GM18873 (cell line): ENCODE measurements around the gene MICU1.
"Not testable (repeated sequence)": the region's sequence is repeated elsewhere in the genome, so short reads cannot be mapped to it uniquely, and the experiment has no call there.

Experiments used
- ATAC-seq: cut with Tn5 transposase; IDR thresholded peaks from one replicate; pipeline ENCODE4 v1.9.1; 2021; ENCODE audit warnings: mild to moderate bottlenecking, moderate library complexity, moderate number of reproducible peaks; ENCODE audit not compliant: unreplicated experiment, low FRiP score

MICU1 gene

DNA sequence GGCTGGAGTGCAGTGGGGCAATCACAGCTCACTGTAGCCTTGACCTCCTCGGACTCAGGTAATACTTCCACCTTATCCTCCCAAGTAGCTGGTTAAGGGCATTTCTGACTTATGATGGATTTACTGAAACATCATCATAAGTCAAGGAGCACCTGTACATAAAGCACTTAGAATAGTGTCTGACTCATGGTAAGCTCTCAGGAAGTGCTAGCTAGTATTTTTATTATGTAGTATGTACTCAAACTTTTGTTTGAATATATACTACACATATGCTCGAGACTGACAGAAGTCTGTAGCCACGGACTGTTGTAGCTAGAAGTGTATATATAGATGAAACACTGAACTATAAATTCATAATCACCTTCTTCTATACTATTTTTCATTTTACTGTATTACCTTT is 163.6 kb downstream of the MICU1 start:
- no peak for ATAC-seq

DNA sequence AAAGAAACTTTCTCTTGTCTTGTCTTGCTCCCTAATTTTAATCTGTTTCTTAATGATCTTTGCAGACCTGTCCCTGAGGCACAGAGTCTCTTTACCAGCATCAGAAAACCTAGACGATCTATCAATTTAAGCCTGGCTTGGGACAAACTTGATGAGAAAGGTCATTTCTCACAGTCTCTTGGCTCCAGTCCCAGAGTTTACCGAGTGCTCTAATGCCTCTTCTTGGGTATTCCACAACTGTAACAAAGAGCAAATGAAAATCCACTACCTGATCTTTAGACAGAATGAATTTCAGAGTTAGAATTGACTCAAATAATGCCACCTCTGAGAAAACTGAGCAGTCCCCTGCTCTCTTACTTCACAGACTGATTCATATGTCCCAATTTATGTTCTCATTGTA is 164.8 kb downstream of the MICU1 start:
- ATAC-seq: no peak

DNA sequence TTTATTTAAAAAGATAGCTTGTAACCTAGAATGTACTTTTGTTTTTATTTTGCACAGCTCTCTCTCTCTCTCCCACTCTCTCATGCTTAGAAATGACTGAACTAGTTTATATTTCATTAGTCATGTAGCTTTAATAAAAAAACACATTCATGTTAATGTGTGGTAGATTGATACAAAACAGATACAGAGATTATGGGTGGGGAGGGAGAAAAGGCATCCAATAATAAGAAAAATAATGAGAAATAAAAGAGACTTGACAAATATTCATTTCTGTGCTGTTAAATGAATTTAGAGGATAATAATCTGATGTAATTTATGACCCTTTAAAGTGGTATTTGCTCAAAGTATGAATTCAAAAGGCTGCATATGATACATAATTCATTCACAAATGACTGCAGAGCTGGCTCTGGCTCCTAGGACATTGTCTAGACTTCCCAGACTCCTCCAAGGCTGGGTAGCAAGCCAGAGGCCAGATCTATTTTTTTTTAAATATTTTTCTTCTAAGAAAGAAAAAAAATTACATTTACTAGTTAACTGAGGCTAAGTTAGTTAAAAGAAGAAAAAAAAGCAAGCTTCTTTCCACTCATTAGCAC is 165.5 kb downstream of the MICU1 start:
- ATAC-seq: no peak

DNA sequence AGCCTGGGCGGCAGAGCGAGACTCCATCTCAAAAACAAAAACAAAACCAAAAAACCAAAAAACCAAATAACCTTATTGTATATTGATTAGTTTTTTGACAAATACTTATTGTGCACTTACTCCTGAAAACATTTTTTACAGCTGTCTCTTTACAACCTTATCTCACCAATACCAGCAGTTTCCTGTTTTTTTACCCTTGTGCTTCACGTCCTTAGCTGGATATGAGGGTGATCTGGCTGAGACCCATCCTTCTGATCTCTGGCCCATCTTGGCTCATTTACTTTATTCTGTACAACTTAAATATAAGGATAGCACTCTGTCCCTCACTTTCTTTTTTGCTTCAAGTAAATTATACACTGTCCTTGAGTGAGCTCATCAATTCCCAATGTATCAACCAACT is 166.6 kb downstream of the MICU1 start:
- no peak for ATAC-seq

DNA sequence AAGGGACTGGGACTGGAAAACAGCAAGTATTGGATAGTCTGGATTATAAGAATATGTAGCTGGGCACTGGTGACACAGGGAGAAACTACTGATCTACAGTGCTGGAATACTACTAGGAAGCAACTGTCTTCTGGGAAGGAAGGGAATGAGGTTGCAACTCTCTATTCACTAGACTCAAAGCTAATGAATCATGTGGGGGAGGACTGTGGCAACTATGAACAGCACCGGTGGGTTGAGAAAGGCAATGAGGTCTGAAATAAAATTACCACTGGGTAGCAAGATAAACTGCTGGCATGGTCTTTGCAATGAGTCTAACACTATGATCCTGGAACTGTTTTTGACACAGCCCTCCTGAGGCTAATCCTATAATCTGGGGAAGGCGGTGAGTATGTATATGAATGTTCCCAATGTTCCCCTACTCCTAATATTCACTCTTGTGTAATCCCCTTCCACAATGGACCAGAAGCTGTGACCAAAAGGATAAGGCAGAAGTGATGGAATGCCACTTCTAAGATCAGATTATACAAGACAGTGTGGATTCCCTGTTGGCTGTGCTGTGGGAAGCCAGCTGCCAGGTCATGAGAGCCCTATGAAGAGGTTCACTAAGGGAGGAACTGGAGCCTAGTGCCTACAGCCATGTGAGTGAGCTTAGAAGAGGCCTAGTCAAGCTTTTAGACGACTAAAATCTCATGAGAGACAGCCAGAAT is 169.8 kb downstream of the MICU1 start:
- ATAC-seq: no peak

DNA sequence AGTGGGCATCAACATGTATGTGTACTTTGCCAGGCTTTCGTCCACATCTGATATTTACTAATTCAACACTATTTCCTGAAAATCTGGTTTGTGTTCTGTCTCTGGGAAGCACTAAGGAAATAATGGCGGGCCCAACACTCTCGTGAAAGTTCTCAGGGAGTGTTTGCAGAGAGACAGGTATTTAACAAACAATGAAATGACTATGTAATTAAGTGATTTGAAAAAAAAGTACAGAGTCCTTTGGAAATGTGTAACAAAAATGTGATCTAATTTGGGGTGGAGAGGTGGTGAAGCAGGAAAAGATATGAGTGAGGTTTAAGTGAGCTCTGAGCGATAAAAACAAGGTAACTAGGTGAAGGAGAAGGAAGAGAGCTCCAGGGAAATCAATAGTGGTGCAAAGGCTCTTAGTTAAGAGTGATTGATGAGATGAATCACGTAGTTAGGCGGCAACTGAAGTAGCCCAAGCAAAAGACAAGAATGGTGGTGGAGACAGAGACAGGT is 175.9 kb downstream of the MICU1 start:
- no peak for ATAC-seq

DNA sequence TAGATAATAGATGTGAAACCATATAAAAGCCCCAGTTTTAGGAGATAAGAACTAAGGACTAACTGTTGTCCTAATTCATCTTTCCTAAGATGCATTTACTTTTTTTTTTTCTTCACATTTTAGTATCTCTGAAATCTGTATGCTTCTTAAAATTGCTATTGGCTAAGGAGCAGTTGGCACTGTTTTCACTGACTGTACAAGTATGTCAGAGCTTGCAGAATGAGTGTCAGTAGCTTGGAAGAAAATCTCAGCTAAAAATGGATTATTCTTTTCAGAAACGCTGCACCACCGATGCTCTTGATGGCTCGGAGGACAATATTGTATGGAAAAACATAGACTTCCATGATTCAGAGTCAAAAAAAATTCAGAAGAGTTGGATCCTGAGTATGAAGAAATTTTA is 180.0 kb downstream of the MICU1 start:
- no peak for ATAC-seq

DNA sequence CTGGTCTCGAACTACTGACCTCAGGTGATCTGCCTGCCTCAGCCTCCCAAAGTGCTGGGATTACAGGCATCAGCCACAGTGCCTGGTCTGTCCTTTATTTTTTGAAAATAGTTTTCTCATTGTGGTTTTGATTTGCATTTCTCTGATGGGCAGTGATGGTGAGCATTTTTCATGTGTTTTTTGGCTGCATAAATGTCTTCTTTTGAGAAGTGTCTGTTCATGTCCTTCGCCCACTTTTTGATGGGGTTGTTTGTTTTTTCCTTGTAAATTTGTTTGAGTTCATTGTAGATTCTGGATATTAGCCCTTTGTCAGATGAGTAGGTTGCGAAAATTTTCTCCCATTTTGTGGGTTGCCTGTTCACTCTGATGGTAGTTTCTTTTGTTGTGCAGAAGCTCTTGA is 182.9 kb downstream of the MICU1 start:
- not testable (repeated sequence) for ATAC-seq

DNA sequence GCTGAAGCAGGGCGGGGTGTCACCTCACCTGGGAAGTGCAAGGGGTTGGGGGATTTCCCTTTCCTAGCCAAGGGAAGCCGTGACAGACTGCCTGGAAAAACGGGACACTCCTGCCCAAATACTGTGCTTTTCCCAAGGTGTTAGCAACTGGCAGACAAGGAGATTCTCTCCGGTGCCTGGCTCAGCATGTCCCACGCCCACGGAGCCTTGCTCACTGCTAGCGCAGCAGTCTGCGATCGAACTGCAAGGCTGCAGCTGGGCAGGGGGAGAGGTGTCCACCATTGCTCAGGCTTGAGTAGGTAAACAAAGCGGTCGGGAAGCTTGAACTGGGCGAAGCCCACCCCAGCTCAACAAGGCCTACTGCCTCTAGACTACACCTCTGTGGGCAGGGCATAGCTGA is 190.3 kb downstream of the MICU1 start:
- ATAC-seq: no peak

DNA sequence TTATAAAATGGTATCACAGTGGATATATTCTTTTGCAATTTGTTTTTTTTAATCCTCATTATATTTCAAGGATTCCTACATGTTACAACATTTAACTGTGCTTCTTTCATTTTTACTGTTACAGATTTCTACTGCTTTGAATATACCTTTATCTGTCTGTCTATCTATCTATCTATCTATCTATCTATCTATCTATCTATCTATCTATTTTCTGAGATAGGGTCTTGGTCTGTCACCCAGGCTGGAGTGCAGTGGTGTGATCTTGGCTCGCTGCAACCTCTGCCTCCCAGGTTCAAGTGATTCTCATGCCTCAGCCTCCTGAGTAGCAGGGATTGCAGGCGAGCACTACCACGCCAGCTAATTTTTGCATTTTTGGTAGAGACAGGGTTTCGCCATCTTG is 194.9 kb downstream of the MICU1 start:
- not testable (repeated sequence) for ATAC-seq

DNA sequence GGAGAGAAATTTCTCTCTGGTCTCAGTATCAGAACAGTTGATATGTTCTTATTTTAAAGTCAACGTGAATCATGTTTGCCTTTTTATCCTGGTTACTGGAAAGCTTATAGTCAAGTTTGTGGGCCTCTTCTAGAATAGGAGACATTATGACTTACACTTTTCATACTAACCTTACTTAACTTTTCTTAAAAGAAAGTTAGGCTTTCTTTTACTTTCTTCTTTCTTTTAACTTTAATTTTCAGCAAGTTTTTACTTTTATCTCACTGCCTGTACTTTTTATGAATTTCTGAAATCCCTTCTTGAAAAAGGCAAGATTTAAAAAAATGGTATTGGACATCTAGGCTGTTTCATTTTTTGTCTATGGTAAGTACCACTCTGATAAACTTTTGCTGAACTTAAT is 195.9 kb downstream of the MICU1 start:
- ATAC-seq: no peak

DNA sequence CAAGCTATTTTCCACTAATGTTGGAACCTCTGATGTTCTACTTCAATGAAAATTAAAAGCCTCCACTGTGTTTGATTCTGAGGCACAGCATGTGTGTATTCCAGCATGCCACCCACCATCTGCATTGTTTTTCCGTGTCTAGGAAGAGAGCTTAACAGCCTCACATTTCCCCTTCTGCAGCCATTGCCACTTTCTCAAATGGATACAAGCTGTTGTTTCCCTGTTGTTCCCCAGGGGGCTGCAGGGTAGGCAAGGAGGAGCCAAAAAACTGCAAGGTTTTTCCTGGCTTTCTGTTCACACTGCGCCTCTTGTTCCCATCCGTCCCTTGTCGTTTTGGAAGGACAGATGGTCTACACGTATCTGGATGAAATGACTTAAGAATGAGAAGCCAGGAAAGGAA is 198.9 kb downstream of the MICU1 start:
- ATAC-seq: no peak

DNA sequence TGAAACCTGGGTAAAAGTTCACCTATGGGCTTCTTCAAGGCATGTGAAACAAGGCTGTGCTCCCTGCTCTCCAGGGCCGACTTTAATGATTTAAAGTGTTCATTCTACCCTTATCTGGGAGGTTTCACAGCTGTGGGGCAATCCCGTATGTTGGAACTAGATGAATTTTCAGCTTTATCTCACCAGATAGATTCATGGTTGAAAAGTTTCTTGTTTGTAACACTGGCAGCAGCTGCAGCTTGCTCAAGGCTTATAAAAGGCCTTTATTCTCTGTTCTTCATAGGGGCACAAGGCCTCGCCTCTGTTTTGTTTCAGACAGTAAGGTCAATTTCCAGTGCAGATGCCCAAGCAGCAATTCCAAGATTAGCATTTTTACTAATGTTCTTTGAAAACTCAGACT is 200.7 kb downstream of the MICU1 start:
- no peak for ATAC-seq

DNA sequence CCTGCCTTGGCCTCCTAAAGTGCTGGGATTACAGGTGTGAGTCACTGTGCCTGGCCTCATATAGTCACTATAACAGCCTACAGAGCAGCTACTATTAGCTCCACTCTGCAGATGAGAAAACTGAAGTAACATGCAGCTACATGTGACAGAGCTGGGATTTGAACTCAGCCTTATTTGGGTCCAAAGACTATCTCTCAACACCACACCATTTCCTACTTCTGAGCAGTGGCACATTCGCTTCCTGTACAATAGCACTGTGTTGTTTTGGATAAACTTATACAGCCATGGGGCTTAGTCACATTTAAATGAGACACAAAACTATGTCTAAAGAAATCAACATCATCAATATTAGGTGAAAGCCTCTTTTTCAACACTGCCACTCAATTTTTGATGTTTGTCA is 201.3 kb downstream of the MICU1 start:
- no peak for ATAC-seq

DNA sequence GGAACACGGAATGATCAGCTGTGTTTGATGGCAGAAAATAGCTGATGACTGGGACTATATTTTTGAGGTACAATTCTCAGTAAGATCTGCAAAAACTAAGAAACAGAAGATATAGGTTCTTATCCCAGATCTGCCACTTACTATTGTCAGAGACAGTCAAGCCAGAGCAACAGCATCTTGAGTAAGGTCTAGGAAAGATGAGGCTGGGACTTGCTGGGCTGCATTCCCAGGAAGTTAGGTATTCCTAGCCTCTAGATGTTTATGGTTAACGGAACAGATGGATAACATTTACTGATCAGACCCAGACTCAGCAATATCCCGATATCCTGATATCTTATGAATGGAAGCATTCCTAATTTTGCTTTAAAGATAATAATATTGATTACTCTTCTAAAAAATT is 202.5 kb downstream of the MICU1 start:
- ATAC-seq: no peak

DNA sequence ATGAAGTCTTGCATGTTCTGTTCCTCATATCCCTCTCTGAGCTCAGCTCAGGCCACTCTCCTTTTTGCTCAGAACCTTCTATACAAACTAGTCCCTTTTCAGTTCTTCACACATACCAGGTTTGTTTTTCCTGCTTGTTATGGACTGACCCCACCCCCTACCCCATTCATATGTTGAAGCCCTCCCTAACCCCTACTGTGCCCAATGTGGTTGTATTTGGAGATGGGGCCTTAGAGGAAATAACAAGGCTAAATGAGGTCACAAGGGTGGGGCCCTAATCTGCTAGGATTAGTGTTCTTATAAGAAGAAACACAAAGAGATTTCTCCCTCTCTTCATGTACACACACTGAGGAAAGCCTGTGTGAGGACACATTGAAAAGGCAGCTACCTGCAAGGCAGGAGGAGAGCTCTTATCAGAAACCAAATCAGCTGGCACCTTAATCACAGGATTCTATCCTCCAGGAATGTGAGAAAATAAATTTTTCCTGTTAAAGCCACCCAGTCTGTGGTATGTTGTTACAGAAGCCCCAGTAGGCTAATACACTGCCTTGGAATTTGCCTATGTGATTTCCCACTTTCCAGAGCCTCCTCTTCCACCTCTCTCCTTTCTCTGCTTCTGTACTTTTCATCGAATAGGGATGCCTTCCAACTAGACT is 203.9 kb downstream of the MICU1 start:
- no peak for ATAC-seq

DNA sequence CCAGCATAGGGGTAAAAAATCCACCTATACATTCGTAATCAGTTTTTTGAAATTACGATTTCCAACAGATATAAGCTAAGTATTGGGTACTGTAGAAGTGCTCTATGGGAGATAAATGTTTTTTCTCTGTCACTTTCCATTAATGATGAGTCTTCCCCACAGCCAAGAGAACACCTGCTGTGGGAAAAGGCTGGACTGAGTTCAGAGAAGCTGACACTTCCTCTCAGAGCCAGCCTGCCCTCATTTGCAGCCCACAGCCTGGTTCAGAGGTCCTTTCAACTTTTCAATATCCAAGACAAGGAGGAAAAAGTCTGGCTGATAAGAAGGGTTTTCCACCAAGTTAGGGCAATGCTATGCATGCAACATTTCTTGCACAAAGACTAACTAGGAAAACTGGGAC is 206.6 kb downstream of the MICU1 start:
- no peak for ATAC-seq

DNA sequence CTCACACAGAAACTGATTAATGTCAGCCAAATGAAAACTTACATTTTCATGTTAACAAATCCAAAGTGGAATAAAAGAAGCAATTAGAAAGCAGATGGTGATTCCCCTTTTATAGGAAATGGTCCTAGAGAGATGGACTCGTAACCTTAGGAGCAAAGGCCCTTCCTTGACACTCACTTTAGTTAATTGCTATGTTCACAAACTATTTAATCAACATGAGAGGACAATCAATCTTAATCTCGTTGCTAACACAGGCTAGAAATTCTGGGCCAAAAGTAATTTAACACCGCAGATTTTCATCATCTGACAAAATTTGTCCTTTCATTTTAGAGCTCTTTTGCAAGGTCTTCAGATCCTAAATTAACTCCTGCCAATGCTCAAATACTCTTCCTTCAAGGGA is 207.2 kb downstream of the MICU1 start:
- ATAC-seq: no peak

DNA sequence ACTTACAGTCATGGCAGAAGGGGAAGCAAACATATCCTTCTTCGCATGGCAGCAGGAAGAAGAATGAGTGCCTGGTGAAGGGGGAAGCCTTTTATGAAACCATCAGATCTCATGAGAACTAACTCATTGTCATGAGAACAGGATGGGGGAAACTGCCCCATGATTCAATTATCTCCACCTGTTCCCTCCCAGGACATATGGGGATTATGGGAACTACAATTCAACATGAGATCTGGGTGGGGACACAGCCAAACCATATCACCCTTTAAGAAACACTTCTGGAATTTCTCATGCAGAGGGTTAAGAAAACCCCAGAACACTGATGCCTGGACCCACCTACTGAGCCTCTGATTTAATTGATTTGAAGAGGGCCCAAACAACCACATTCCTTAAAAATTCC is 207.9 kb downstream of the MICU1 start:
- ATAC-seq: no peak

DNA sequence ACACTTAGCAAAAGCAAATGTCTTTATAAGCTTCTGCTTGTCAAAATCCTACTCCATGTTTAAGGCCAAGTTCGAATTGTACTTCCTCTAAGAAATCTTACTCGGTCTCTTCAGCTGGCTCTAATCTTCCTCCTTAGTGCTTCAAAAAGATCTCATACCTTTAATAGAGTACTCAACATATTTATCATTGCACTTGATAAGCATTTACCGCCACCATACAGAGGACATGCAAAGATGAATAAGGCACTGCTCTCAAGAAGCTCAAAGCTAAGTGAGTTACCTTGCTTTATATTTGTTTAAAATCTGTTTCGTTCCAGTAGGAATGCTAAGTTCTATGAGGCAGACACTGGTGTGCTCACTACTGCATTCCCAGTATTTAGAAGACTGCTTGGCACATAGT is 209.2 kb downstream of the MICU1 start:
- ATAC-seq: no peak

DNA sequence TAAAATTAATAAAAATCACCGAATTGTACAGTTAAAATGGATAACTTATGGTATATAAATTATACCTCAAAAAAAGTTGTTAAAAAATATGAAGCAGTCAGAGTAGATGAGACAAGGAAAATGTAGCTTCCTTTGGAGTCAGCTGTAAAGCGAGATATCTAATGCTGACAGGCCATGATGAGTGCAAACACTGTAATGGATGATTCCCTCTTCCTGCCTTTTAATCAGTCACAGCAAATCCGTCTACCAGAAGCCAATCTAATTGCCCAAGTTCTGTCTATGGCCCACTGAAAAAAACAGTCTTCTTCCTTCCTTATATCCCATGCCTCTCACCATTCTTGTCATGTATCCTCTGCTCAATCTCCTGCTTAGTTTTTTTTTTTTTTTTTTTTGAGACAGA is 211.2 kb downstream of the MICU1 start:
- ATAC-seq: no peak

DNA sequence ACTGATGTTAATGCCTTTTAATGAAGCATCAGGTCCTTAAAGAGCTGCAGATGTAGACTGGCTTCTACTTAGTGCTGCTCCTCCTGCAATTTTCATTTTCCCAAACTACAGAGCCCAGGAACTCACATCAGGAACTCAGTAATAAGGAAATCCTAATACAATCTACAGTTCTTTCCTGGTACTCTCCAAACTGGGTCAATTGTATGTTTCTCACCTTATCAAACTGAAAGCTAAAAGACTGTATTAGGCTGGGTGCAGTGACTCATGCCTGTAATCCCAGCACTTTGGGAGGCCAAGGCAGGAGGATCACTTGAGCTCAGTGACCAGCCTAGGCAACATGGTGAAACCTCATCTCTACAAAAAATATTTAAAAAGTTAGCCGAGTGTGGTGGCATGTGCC is 216.7 kb downstream of the MICU1 start:
- ATAC-seq: no peak
